Measurements from ENCODE around the gene CAPN11.
"Not testable (repeated sequence)": the region's sequence is repeated elsewhere in the genome, so short reads cannot be mapped to it uniquely, and the experiment has no call there.

The CAPN11 gene

DNA sequence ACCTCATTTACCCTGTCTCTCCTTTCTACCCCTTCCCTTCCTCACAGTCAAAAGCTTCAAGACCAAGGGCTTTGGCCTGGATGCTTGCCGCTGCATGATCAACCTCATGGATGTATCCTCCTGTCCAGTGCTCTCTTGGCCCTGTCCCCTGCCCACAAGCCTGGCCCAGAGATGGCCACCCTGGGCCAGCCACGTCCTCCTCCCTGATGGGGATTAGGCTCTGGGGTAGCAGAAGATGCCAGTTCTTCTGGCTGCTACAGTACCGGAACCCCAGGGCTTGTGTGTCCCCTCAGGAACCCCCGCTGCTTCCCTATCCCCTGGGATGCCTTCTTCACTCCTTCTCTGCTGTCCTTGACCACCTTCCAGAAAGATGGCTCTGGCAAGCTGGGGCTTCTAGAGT is 22.3 kb downstream of the CAPN11 start:
- TF ChIP-seq, protein P1, sequence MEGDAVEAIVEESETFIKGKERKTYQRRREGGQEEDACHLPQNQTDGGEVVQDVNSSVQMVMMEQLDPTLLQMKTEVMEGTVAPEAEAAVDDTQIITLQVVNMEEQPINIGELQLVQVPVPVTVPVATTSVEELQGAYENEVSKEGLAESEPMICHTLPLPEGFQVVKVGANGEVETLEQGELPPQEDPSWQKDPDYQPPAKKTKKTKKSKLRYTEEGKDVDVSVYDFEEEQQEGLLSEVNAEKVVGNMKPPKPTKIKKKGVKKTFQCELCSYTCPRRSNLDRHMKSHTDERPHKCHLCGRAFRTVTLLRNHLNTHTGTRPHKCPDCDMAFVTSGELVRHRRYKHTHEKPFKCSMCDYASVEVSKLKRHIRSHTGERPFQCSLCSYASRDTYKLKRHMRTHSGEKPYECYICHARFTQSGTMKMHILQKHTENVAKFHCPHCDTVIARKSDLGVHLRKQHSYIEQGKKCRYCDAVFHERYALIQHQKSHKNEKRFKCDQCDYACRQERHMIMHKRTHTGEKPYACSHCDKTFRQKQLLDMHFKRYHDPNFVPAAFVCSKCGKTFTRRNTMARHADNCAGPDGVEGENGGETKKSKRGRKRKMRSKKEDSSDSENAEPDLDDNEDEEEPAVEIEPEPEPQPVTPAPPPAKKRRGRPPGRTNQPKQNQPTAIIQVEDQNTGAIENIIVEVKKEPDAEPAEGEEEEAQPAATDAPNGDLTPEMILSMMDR (IDR thresholded peaks at IDR 0.05; ENCODE audit: insufficient read depth, low read depth, low read length, missing control alignments), result no peak
- DNase-seq (ENCODE audit: low read depth), result no peak
- no peak overlapping the region for H3K4me3 ChIP-seq (ENCODE audit: low read depth, low read length)

DNA sequence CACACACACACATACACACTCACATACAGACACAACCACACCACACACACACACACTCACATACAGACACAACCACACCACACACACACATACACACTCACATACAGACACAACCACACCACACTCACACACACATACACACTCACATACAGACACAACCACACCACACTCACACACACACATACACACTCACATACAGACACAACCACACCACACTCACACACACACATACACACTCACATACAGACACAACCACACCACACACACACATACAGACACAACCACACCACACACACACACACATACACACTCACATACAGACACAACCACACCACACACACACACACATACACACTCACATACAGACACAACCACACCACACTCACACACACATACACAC is 23.2 kb downstream of the CAPN11 start:
- not testable (repeated sequence) for DNase-seq (ENCODE audit: low read depth); H3K4me3 ChIP-seq (ENCODE audit: low read depth, low read length)

DNA sequence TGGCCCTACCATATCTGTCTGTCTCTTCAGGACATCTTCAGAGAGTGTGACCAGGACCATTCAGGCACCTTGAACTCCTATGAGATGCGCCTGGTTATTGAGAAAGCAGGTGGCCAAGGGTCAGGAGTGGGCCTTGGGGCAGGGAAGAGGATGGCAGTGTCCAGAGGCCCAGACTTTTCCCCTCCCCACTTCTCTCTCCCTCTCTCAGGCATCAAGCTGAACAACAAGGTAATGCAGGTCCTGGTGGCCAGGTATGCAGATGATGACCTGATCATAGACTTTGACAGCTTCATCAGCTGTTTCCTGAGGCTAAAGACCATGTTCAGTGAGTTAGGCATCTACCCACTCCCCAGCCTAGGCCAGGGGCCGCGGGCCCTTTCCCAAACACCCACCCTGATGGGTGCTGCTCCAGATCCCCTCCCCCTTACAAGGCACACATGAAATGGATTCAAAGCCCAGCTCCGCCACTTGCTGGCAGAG is 24.3 kb downstream of the CAPN11 start:
- TF ChIP-seq, protein P1 (IDR thresholded peaks at IDR 0.05; ENCODE audit: insufficient read depth, low read depth, low read length, missing control alignments), result no peak

DNA sequence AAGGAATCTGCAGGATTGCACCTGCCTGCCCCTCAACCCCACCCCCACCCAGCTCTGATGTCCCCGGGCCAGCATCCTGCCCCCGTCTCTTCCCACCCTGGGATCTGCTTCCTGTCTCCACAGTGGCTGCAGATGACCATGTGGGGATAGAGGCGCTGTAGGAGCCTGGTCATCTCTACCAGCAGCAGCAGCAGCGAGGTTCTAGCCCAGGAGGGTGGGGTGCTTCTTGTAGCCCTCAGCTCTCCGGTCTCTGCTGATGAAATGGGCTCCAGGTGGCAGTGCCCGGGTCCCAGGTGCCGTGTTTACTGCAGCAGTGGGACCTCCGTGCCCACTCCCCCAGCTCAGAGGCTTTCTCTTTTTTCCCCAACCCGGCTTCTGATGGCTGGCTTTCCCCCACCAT is 25.2 kb downstream of the CAPN11 start:
- H3K4me3 ChIP-seq (ENCODE audit: low read depth, low read length), result no peak overlapping the region
- no peak for DNase-seq (ENCODE audit: low read depth)
- TF ChIP-seq, protein P1 (IDR thresholded peaks at IDR 0.05; ENCODE audit: insufficient read depth, low read depth, low read length, missing control alignments), result no peak

More for the DNA sequence above, 24.3 kb downstream of the CAPN11 start:
- DNase-seq (ENCODE audit: low read depth), result no peak
- no peak overlapping the region for H3K4me3 ChIP-seq (ENCODE audit: low read depth, low read length)

DNA sequence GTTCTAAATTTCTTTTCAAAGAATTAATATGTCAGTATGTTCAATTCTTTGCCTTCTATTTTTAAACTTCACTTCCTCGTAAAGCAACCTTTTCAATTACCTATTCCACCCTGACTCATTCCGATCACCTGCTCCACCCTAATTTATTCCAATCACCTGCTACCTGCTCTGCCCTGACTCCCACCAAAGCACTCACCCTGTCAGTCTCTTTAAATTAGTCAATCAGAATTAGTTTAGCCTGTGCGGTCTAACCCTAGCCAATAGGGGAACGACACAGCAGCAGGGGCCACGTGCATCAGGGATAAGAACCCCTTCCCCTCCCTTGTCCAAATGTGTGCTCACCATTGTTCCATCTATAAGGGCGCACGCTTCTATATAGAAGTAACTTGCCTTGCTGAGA is 26.7 kb downstream of the CAPN11 start:
- H3K4me3 ChIP-seq (ENCODE audit: low read depth, low read length); DNase-seq (ENCODE audit: low read depth): not testable (repeated sequence)

DNA sequence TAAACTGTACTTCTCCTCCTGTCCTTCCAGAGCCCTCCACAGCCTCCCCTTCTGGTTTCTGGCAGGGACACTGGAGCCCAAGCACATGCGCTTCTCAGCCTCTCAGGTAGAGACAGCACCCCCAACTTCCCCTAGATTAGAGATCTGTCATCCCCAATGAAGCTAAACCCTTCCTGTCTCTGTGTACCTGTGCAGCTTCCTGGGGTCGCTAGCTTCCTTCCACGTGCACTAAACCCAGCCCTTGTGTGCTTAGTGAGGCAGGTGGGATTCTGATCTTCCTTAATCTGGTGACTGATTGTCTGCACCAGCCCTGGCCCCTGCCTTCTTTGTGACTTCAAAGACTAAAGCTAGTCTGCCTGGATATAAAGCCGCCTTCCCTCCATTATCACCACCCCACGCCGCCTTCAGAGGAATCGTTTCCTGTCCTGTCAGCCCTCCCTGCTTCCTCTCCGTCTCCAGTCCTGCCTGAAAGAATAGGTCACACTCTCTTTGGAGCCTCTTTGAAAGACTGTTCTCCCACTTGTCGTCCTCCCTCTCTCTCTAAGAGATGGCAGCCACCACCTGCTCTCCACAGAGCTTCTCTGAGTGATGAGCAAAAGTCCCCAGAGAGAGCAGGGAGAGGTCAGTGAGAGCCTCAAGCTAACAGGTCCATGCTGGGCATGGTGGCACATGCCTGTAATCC is 27.5 kb downstream of the CAPN11 start:
- TF ChIP-seq, protein P1 (IDR thresholded peaks at IDR 0.05; ENCODE audit: insufficient read depth, low read depth, low read length, missing control alignments), result no peak
- no peak overlapping the region for H3K4me3 ChIP-seq (ENCODE audit: low read depth, low read length)
- DNase-seq (ENCODE audit: low read depth), result no peak

DNA sequence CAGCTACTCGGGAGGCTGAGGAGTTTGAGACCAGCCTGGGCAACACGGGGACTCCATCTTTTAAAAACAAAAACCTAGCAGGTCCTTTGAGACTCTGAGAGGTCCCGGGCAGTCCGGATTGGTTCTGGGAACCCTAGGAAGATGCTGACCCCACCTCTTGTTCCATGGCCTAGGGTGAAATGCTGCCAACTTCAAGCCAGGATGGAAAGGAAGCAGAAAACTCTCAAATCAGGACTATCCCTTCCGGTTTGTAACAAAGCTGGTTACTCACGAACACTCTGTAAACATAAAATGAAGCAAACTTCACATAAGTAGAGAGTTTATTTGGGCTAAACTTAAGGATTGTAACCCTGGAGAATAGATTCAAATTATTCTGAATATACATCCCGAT is 28.0 kb downstream of the CAPN11 start:
- no peak for DNase-seq (ENCODE audit: low read depth)
- TF ChIP-seq, protein P1 (IDR thresholded peaks at IDR 0.05; ENCODE audit: insufficient read depth, low read depth, low read length, missing control alignments), result no peak
- no peak overlapping the region for H3K4me3 ChIP-seq (ENCODE audit: low read depth, low read length)

DNA sequence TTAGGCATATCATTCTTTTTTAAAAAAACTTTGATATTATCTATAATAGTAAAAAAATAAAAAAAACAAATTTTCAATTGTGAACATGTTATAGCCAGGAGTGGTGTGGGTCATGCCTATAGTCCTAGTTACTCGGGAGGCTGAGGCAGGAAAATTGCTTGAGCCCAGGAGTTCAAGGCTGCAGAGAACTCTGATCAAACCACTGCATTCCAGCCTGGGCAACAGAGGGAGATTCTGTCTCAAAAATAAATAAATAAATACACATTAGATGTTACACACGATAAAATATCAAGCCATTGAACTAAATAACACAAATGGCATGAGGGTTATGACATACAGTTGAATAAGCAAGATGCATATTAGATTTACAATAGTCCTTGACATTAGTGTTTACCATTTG is 30.2 kb downstream of the CAPN11 start:
- DNase-seq (ENCODE audit: low read depth), result no peak
- TF ChIP-seq, protein P1 (IDR thresholded peaks at IDR 0.05; ENCODE audit: insufficient read depth, low read depth, low read length, missing control alignments), result no peak
- no peak overlapping the region for H3K4me3 ChIP-seq (ENCODE audit: low read depth, low read length)

Data from GM12865 (cell line).